HepG2 (cell line): ENCODE data around the gene SSNA1. TPM values are rescaled to one million over a fixed set of nuclear protein-coding genes. Genes with fewer than 3 reads are reported as not detected.

Experiments used
- DNMT1 ChIP-seq: sonication (generic); formaldehyde crosslinking; IDR thresholded peaks from 2 replicates; pipeline ENCODE4 v1.5.1; 2020; ENCODE audit warnings: mild to moderate bottlenecking, missing genetic modification reagents
- ELF1 ChIP-seq: sonication (generic); formaldehyde crosslinking; IDR thresholded peaks from 2 replicates; pipeline ENCODE4 v1.4.0; 2020; ENCODE audit warnings: missing genetic modification reagents
- FOXA1 ChIP-seq, 2 experiments: fragments of 450-650 bp in 1 of 2; sonication (generic) in 1 of 2; formaldehyde crosslinking in 1 of 2; IDR thresholded peaks; 2 replicates each; pipeline versions ENCODE4 v1.4.0 to v1.6.1; 2016 to 2020; ENCODE audit warnings: missing genetic modification reagents in 1 of 2
- KLF16 ChIP-seq, 2 experiments: sonication (generic) in 1 of 2; formaldehyde crosslinking in 1 of 2; IDR thresholded peaks; 2 replicates each; pipeline versions ENCODE4 v1.6.1 to v1.8.0; 2016 to 2023; ENCODE audit warnings: missing genetic modification reagents in 2 of 2, missing compliant biosample characterization in 1 of 2
- MTF2 ChIP-seq: sonication (generic); formaldehyde crosslinking; IDR thresholded peaks from 2 replicates; pipeline ENCODE4 v1.5.0; 2020; ENCODE audit warnings: missing genetic modification reagents, borderline replicate concordance
- MXD1 ChIP-seq: sonication (generic); formaldehyde crosslinking; IDR thresholded peaks from 2 replicates; pipeline ENCODE4 v1.4.0; 2020; ENCODE audit warnings: mild to moderate bottlenecking, missing genetic modification reagents
- MXD3 ChIP-seq: IDR thresholded peaks from 2 replicates; pipeline ENCODE4 v1.6.1; 2016; ENCODE audit warnings: mild to moderate bottlenecking, missing biosample characterization, missing genetic modification reagents
- ONECUT2 ChIP-seq: sonication (generic); formaldehyde crosslinking; IDR thresholded peaks from 2 replicates; pipeline ENCODE4 v1.4.0; 2020; ENCODE audit warnings: missing genetic modification reagents
- PHB2 ChIP-seq: fragments of 450-650 bp; IDR thresholded peaks from 2 replicates; pipeline ENCODE4 v1.6.1; 2018; ENCODE audit not compliant: partially characterized antibody
- PPARG ChIP-seq: conservative IDR thresholded peaks from 2 replicates; pipeline ENCODE4 v1.6.1; 2016; ENCODE audit warnings: missing biosample characterization, missing genetic modification reagents
- RCOR2 ChIP-seq: IDR thresholded peaks from 2 replicates; pipeline ENCODE4 v1.6.1; 2016; ENCODE audit warnings: missing biosample characterization, missing genetic modification reagents
- RXRB ChIP-seq: IDR thresholded peaks from 2 replicates; pipeline ENCODE4 v1.6.1; 2016; ENCODE audit warnings: borderline replicate concordance, missing genetic modification reagents, missing compliant biosample characterization
- SNRNP70 ChIP-seq: fragments of 200-400 bp; formaldehyde crosslinking; IDR thresholded peaks from 2 replicates; pipeline ENCODE4 v1.6.1; 2017; ENCODE audit warnings: mild to moderate bottlenecking, low read depth, low read length, moderate library complexity
- TOPORS ChIP-seq: sonication (generic); formaldehyde crosslinking; IDR thresholded peaks from 2 replicates; pipeline ENCODE4 v1.8.0; 2023; ENCODE audit warnings: mild to moderate bottlenecking, missing genetic modification reagents
- TRAFD1 ChIP-seq: sonication (generic); formaldehyde crosslinking; IDR thresholded peaks from 2 replicates; pipeline ENCODE4 v1.5.1; 2020; ENCODE audit warnings: missing genetic modification reagents, mild to moderate bottlenecking, borderline replicate concordance
- ZBED4 ChIP-seq: sonication (generic); formaldehyde crosslinking; IDR thresholded peaks from 2 replicates; pipeline ENCODE4 v1.4.0; 2020; ENCODE audit warnings: missing genetic modification reagents, borderline replicate concordance
- ZFP91 ChIP-seq: sonication (generic); formaldehyde crosslinking; IDR thresholded peaks from 2 replicates; pipeline ENCODE4 v1.9.0; 2022; ENCODE audit warnings: missing genetic modification reagents, mild to moderate bottlenecking, borderline replicate concordance
- ZNF34 ChIP-seq: sonication (generic); formaldehyde crosslinking; IDR thresholded peaks from 2 replicates; pipeline ENCODE4 v1.4.0; 2020; ENCODE audit warnings: mild to moderate bottlenecking, missing genetic modification reagents, borderline replicate concordance
- ZNF44 ChIP-seq: sonication (generic); formaldehyde crosslinking; IDR thresholded peaks from 2 replicates; pipeline ENCODE4 v1.5.1; 2020; ENCODE audit warnings: mild to moderate bottlenecking, missing genetic modification reagents
- ZNF589 ChIP-seq: sonication (generic); formaldehyde crosslinking; conservative IDR thresholded peaks from 2 replicates; pipeline ENCODE4 v1.8.0; 2022; ENCODE audit warnings: mild to moderate bottlenecking, moderate library complexity, missing genetic modification reagents
- ZNF839 ChIP-seq: sonication (generic); formaldehyde crosslinking; IDR thresholded peaks from 2 replicates; pipeline ENCODE4 v1.4.0; 2020; ENCODE audit warnings: missing genetic modification reagents, mild to moderate bottlenecking, borderline replicate concordance
- polyA plus RNA-seq, 8 experiments: library from polyadenylated mRNA; depleted of rRNA in 3 of 8; stranded (reverse) in 7 of 8; unstranded in 1 of 8; fragments of >200 nt; fragmentation: Illumina TruSeq in 4 of 8; extraction: Trizol in 4 of 8; gene quantifications; 2 replicates each; pipeline versions ENCODE4 v1.2.1 to v1.2.3, GENCODE V29; 2011 to 2016; ENCODE audit warnings: low read depth in 4 of 8, missing spikeins in 1 of 8, mixed read lengths in 1 of 8; ENCODE audit not compliant: insufficient read depth in 1 of 8
- total RNA-seq, 5 experiments: library from RNA; depleted of rRNA; stranded (reverse); fragments of >200 nt; fragmentation: Illumina TruSeq; extraction: Trizol; gene quantifications; 2 replicates each; pipeline ENCODE4 v1.2.3, GENCODE V29; 2016; ENCODE audit warnings: low read depth in 1 of 5

SSNA1 gene
- total and polyA plus RNA-seq, 2 of the 13 experiments (the other 11 are each of a cell fraction or from before 2014, with no cell fraction given) = 35.9 to 49.4 TPM

- no peak for TF ChIP-seq TRAFD1 (CRISPR knock-in tag)
- no peak for TF ChIP-seq RXRB (CRISPR knock-in tag)
- 0 out of 2 replicates have a peak, but pooled peaks have one; percentile 8 for TF ChIP-seq MXD1 (CRISPR knock-in tag)
- TF ChIP-seq KLF16 (CRISPR knock-in tag; IDR thresholded peaks at IDR 0.05) = no peak
- TF ChIP-seq DNMT1 (CRISPR knock-in tag) = peak; percentile 2; the same call in 1 of the 2 replicates
- no peak for TF ChIP-seq FOXA1 (IDR thresholded peaks at IDR 0.05)
- TF ChIP-seq FOXA1 (CRISPR knock-in tag; IDR thresholded peaks at IDR 0.05) = 0 out of 2 replicates have a peak, but pooled peaks have one; percentile 0
- TF ChIP-seq ZFP91 = peak; percentile 1; the same call in 1 of the 2 replicates
- no peak for TF ChIP-seq SNRNP70
- TF ChIP-seq ONECUT2 (CRISPR knock-in tag) = no peak
- TF ChIP-seq RCOR2 (CRISPR knock-in tag) = no peak
- TF ChIP-seq PPARG (CRISPR knock-in tag) = no peak
- TF ChIP-seq ZNF589 = 0 out of 2 replicates have a peak, but pooled peaks have one; percentile 4
- 0 out of 2 replicates have a peak, but pooled peaks have one; percentile 36 for TF ChIP-seq ZNF44 (CRISPR knock-in tag)
- TF ChIP-seq MTF2 (CRISPR knock-in tag) = no peak
- TF ChIP-seq ELF1 (CRISPR knock-in tag) = peak; percentile 4; the same call in 1 of the 2 replicates
- no peak for TF ChIP-seq PHB2
- TF ChIP-seq ZNF34 (CRISPR knock-in tag) = 0 out of 2 replicates have a peak, but pooled peaks have one; percentile 20
- TF ChIP-seq ZNF839 = peak; percentile 75; the same call in 1 of the 2 replicates
- TF ChIP-seq MXD3 (CRISPR knock-in tag) = peak; percentile 1; the same call in 1 of the 2 replicates
- TF ChIP-seq ZBED4 (CRISPR knock-in tag) = no peak
- TF ChIP-seq TOPORS (CRISPR knock-in tag) = no peak
These were observed 12.9 kb downstream of the SSNA1 start (continued) for GRCh38 chr9:137201205-137201868.
